ENCODE measurements around the gene NEDD9.

Gene NEDD9

DNA sequence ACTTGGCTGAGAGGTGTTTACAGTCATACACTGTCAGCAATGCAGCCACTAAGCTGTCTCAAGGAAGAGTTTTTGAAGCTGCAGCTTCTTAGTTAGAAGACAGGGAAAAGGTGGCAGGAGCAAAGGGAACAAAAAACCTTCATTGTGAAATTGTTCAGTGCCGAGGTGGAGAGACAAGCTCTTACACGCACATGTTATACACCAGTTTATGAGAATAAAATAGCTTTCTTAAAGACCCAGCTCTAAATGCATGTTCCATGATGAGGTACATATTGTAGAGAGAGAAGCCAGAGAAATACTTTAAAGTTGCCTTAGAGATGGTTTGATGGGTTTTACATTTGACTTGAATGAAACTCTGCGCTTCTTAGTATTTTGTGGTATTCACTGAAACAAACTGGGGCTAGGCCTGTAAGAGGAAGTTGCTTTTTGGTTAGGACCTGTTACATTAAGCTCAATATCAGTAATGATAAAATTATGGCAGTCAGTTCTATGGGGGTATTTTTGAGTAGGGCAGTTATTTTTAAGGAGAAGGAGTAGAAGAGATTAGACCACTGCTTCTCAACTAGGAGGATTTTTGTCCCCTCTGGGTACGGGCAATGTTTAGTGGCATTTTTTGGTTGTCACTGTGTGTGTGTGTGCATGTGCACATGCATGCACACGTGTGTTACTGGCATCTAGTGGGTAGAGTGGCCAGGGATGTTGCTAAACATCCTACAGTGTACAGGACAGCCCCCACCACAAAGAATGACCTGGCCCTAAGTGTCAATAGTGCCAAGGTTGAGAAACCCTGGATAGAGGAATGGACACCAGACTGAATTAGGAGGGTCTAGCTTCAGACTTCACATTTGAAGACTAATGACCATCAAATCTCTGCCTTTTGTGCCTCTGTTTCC is 9.8 kb downstream of the NEDD9 start:
- TF ChIP-seq ZNF70 (CRISPR knock-in tag; IDR thresholded peaks at IDR 0.05) (no peak), CSDC2 (CRISPR knock-in tag; IDR thresholded peaks at IDR 0.05) (no peak), ZC3H10 (CRISPR knock-in tag; IDR thresholded peaks at IDR 0.05) (no peak), SNAI2 (CRISPR knock-in tag; IDR thresholded peaks at IDR 0.05) (no peak), RARB (CRISPR knock-in tag; IDR thresholded peaks at IDR 0.05) (no peak)
- TF ChIP-seq, protein P1, sequence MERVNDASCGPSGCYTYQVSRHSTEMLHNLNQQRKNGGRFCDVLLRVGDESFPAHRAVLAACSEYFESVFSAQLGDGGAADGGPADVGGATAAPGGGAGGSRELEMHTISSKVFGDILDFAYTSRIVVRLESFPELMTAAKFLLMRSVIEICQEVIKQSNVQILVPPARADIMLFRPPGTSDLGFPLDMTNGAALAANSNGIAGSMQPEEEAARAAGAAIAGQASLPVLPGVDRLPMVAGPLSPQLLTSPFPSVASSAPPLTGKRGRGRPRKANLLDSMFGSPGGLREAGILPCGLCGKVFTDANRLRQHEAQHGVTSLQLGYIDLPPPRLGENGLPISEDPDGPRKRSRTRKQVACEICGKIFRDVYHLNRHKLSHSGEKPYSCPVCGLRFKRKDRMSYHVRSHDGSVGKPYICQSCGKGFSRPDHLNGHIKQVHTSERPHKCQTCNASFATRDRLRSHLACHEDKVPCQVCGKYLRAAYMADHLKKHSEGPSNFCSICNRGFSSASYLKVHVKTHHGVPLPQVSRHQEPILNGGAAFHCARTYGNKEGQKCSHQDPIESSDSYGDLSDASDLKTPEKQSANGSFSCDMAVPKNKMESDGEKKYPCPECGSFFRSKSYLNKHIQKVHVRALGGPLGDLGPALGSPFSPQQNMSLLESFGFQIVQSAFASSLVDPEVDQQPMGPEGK (CRISPR knock-in tag; IDR thresholded peaks at IDR 0.05; ENCODE audit: borderline replicate concordance): no peak
- TF ChIP-seq, protein P2, sequence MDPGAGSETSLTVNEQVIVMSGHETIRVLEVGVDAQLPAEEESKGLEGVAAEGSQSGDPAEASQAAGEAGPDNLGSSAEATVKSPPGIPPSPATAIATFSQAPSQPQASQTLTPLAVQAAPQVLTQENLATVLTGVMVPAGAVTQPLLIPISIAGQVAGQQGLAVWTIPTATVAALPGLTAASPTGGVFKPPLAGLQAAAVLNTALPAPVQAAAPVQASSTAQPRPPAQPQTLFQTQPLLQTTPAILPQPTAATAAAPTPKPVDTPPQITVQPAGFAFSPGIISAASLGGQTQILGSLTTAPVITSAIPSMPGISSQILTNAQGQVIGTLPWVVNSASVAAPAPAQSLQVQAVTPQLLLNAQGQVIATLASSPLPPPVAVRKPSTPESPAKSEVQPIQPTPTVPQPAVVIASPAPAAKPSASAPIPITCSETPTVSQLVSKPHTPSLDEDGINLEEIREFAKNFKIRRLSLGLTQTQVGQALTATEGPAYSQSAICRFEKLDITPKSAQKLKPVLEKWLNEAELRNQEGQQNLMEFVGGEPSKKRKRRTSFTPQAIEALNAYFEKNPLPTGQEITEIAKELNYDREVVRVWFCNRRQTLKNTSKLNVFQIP (CRISPR knock-in tag; IDR thresholded peaks at IDR 0.05; ENCODE audit: borderline replicate concordance, low read depth): no peak
- TF ChIP-seq, protein P3, sequence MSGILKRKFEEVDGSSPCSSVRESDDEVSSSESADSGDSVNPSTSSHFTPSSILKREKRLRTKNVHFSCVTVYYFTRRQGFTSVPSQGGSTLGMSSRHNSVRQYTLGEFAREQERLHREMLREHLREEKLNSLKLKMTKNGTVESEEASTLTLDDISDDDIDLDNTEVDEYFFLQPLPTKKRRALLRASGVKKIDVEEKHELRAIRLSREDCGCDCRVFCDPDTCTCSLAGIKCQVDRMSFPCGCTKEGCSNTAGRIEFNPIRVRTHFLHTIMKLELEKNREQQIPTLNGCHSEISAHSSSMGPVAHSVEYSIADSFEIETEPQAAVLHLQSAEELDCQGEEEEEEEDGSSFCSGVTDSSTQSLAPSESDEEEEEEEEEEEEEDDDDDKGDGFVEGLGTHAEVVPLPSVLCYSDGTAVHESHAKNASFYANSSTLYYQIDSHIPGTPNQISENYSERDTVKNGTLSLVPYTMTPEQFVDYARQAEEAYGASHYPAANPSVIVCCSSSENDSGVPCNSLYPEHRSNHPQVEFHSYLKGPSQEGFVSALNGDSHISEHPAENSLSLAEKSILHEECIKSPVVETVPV (CRISPR knock-in tag; IDR thresholded peaks at IDR 0.05): no peak
- TF ChIP-seq, protein P4, sequence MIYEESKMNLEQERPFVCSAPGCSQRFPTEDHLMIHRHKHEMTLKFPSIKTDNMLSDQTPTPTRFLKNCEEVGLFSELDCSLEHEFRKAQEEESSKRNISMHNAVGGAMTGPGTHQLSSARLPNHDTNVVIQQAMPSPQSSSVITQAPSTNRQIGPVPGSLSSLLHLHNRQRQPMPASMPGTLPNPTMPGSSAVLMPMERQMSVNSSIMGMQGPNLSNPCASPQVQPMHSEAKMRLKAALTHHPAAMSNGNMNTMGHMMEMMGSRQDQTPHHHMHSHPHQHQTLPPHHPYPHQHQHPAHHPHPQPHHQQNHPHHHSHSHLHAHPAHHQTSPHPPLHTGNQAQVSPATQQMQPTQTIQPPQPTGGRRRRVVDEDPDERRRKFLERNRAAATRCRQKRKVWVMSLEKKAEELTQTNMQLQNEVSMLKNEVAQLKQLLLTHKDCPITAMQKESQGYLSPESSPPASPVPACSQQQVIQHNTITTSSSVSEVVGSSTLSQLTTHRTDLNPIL (CRISPR knock-in tag; IDR thresholded peaks at IDR 0.05; ENCODE audit: low read depth): no peak
- ATAC-seq: no peak; the same call in 2 of the 3 replicates

DNA sequence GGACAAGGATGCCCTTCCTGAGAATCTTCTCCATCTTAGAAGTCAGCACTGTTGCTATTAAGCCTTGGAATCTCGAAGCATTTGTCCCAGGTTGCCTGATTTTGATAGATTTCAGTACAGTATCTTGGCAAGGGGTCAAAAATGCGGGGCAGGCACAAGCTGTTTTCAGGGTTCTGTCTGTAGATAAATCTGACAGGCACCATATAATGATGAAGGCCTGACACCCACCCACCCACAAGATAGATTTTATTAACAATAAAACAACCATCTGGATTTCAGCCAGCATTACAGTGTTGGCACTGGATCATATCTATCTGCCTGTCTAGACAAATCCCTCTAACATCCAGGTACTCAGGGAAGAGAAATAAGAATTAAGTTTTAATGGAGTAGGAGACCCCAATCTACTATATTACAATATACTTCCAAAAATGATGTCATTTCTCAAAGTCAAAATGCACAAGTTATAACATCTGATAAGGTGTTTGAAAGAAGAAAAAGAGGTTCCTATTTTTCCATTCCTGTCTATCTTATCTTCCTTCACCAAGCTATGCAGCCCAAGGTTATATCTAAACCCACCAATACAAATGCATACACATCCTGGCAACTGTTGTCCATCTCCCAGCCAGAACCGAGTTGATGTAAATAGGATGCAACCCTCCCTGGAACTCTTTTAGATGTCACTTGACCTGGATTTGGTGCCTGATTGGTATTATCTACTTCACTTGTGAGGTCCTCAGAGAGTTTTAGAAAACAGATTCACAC is 10.7 kb downstream of the NEDD9 start:
- TF ChIP-seq TCF4 (CRISPR knock-in tag; IDR thresholded peaks at IDR 0.05; ENCODE audit: borderline replicate concordance): peak; percentile 37; the same call in 1 of the 2 replicates
- TF ChIP-seq ISL1 (CRISPR knock-in tag; IDR thresholded peaks at IDR 0.05): peak; percentile 92
- TF ChIP-seq, protein P5, sequence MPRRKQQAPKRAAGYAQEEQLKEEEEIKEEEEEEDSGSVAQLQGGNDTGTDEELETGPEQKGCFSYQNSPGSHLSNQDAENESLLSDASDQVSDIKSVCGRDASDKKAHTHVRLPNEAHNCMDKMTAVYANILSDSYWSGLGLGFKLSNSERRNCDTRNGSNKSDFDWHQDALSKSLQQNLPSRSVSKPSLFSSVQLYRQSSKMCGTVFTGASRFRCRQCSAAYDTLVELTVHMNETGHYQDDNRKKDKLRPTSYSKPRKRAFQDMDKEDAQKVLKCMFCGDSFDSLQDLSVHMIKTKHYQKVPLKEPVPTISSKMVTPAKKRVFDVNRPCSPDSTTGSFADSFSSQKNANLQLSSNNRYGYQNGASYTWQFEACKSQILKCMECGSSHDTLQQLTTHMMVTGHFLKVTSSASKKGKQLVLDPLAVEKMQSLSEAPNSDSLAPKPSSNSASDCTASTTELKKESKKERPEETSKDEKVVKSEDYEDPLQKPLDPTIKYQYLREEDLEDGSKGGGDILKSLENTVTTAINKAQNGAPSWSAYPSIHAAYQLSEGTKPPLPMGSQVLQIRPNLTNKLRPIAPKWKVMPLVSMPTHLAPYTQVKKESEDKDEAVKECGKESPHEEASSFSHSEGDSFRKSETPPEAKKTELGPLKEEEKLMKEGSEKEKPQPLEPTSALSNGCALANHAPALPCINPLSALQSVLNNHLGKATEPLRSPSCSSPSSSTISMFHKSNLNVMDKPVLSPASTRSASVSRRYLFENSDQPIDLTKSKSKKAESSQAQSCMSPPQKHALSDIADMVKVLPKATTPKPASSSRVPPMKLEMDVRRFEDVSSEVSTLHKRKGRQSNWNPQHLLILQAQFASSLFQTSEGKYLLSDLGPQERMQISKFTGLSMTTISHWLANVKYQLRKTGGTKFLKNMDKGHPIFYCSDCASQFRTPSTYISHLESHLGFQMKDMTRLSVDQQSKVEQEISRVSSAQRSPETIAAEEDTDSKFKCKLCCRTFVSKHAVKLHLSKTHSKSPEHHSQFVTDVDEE (CRISPR knock-in tag; IDR thresholded peaks at IDR 0.05): 0 out of 2 replicates have a peak, but pooled peaks have one; percentile 30
- TF ChIP-seq ZFP3 (CRISPR knock-in tag; IDR thresholded peaks at IDR 0.05): 0 out of 2 replicates have a peak, but pooled peaks have one; percentile 21
- no peak for TF ChIP-seq ZNF565 (CRISPR knock-in tag; conservative IDR thresholded peaks at IDR 0.05; ENCODE audit: low read depth)
- no peak for TF ChIP-seq ZFP30 (CRISPR knock-in tag; IDR thresholded peaks at IDR 0.05)
- TF ChIP-seq, protein P3 (CRISPR knock-in tag; IDR thresholded peaks at IDR 0.05): 0 out of 2 replicates have a peak, but pooled peaks have one; percentile 33
- ATAC-seq: peak; percentile 6

DNA sequence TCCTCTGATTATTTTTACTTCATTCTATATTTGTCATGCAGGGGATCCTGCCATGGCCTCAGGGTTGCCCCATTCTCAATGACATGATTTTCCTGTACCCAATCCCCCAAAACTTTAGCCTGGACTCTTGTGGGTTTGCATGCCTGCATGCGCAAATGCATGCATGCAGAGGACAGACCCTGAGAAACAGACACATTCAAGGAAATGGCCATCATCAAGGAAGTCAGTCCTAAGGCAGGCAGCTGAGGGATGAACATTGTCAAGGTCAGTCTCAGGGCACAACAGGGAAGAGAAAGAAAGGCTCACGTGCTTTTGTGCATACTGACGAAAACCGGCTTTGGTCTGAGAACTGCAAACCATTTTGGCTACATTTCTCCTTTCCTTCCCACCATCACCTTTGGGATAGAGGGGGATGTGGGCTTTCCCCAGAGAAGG is 13.1 kb downstream of the NEDD9 start:
- no peak for TF ChIP-seq TCF4 (CRISPR knock-in tag; IDR thresholded peaks at IDR 0.05; ENCODE audit: borderline replicate concordance)
- TF ChIP-seq BACH2 (CRISPR knock-in tag; IDR thresholded peaks at IDR 0.05; ENCODE audit: borderline replicate concordance): no peak
- TF ChIP-seq ZFP3 (CRISPR knock-in tag; IDR thresholded peaks at IDR 0.05): no peak
- TF ChIP-seq, protein P1 (CRISPR knock-in tag; IDR thresholded peaks at IDR 0.05; ENCODE audit: borderline replicate concordance): no peak
- TF ChIP-seq RARB (CRISPR knock-in tag; IDR thresholded peaks at IDR 0.05): no peak
- no peak for ATAC-seq

Measured in SK-N-SH treated with all-trans-retinoic acid at 6 μM for 48 hours (cell line).